Measurements from ENCODE around the gene HYAL2. TPM values are rescaled to one million over a fixed set of nuclear protein-coding genes. Genes with fewer than 3 reads are reported as not detected.

HYAL2 gene
- total RNA-seq, 4 donors from 2014 or later = 37.4 to 114 (median 97.2) TPM

DNA sequence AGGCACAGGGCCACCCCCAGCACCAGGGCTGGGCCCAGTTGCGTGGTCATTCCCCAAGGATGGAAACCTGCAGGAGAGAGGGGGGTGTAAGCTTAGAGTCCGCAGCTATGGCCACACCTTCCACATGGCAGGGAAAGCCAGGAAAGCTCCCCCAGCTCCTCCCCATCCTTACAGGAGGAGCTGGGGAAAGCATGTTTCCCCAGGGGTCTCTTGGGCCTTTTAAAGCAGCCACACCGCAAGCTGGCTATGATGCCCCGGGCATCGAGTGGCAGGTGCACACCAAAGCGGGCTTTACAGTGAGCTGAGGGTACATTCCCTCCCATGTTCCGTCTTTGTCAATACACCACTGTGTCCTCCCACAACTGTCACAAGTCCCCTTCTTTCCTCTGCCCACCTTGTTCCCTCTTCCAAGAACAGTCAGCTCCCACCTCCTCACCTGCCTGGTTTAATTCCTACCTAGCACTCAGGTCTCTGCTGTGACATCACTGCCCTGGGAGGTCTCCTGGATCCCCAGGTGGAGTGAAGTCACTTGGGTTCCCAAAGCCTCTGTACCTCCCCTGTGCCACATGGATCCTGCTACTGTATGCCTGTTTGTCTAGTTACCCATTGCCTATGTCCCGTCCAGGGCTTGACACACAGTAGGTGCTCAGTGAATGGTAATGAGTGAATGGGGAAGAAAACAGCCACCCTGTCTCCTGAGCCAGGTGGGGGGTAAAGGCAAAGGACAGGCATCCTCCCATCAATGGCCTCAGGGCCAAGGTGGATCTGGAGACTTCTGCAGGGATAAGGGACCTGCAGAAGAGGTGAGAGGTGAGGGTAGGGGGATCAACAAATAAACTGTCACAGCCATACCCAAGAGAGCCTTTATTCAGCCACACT, 26.8 kb downstream of the HYAL2 start:
- WGBS = 82% methylated on average over 6 of the region's 8 CpGs
- H3K27ac ChIP-seq (replicated peaks in 1 of 4) = no peak overlapping the region
- peaks cover 40 to 55% (median 47%) of the 10 kb centered on the region in 4 donors for H3K4me1 ChIP-seq
- H3K36me3 ChIP-seq = peaks cover 0 to 9% (median 0%) of the 10 kb centered on the region in 4 donors
- intact Hi-C loops (cut with DNase I) = no loop called here
- no peak overlapping the region for H3K4me3 ChIP-seq
- no peak for TF ChIP-seq EP300 (IDR thresholded peaks at IDR 0.05)
- no peak for TF ChIP-seq POLR2AphosphoS5 (IDR thresholded peaks at IDR 0.05)
- no peak for TF ChIP-seq POLR2A (IDR thresholded peaks at IDR 0.05; ENCODE audit: low read depth)
- TF ChIP-seq, protein P1, sequence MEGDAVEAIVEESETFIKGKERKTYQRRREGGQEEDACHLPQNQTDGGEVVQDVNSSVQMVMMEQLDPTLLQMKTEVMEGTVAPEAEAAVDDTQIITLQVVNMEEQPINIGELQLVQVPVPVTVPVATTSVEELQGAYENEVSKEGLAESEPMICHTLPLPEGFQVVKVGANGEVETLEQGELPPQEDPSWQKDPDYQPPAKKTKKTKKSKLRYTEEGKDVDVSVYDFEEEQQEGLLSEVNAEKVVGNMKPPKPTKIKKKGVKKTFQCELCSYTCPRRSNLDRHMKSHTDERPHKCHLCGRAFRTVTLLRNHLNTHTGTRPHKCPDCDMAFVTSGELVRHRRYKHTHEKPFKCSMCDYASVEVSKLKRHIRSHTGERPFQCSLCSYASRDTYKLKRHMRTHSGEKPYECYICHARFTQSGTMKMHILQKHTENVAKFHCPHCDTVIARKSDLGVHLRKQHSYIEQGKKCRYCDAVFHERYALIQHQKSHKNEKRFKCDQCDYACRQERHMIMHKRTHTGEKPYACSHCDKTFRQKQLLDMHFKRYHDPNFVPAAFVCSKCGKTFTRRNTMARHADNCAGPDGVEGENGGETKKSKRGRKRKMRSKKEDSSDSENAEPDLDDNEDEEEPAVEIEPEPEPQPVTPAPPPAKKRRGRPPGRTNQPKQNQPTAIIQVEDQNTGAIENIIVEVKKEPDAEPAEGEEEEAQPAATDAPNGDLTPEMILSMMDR (IDR thresholded peaks at IDR 0.05) = no peak
- H3K27me3 ChIP-seq = no peaks in the 10 kb centered on the region
- no peak for DNase-seq (ENCODE audit: extremely low spot score)
- no peaks in the 10 kb centered on the region for H3K9me3 ChIP-seq

DNA sequence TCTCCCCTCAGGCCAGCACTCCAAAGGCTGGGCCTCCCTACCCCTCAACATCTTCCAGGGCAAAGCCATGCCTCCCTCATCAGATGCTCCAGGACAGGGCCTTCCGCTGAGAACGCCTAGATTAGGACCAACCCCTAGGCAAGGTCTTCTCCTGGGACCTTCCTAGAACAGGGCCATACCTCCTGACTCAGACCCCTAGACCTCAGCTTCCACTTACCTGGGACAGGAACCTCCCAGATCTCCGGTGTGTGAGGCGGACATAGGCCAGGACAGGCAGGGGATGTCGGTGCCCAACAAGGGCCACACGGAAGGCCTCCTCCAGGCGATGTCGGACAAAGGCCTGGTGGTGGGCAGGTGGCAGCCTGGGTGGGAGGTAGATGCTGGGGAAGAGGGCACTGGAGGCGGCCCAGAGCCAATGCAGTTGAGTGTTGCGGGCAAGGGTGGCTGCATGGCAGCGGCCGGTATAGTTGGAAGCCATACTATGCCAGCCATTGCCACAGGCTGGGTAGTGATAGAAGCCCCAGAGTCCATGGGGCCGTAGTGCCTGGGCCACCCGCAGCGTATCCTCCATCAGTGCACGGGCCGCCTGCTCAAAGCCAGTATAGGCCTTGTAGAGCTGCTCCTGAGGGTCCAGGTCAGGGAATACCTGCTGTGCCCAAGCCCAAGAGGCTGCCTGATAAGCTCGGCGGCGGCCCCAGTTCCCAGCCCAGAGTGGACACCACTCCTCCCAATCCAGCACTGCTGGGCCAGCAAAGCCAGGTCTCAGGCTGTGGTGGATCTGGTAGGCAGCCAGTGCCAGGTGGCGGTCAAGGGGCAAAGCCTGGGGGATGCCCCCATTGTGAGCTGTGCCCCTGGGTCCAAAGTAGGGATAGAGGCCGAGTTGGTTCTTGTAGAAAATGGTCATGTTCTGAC, 27.8 kb downstream of the HYAL2 start:
- H3K4me1 ChIP-seq = peaks cover 33 to 55% (median 44%) of the 10 kb centered on the region in 4 donors
- peaks cover 8 to 17% (median 9%) of the 10 kb centered on the region in 4 donors for H3K36me3 ChIP-seq
- 92% methylated on average over 22 of the region's 22 CpGs for WGBS
- DNase-seq (ENCODE audit: extremely low spot score) = no peak
- no peak overlapping the region for H3K4me3 ChIP-seq
- TF ChIP-seq, protein P1 (IDR thresholded peaks at IDR 0.05) = no peak
- TF ChIP-seq POLR2AphosphoS5 (IDR thresholded peaks at IDR 0.05) (no peak), EP300 (IDR thresholded peaks at IDR 0.05) (no peak), POLR2A (IDR thresholded peaks at IDR 0.05; ENCODE audit: low read depth) (no peak)
- no peaks in the 10 kb centered on the region for H3K27me3 ChIP-seq
- intact Hi-C loops (cut with DNase I) = no loop called here
- H3K27ac ChIP-seq (replicated peaks in 1 of 4) = no peak overlapping the region
- H3K9me3 ChIP-seq = no peaks in the 10 kb centered on the region

DNA sequence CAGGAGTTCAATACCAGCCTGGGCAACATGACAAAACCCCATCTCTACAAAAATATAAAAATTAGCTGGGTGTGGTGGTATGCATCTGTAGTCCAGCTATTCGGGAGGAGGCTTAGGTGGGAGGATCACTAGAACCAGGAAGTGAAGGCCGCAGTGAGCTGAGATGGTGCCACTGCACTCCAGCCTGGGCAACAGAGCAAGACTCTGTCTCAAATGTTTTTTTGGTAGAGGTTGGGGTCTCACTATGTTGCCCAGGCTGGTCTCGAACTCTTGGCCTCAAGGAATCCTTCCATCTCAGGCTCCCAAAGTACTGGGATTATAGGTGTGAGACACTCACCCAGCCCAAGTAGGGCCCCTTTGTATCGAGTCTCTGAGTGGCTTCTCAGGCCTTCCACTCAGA, 28.5 kb downstream of the HYAL2 start:
- no peak overlapping the region for H3K27ac ChIP-seq (replicated peaks in 1 of 4)

GRCh38 chr3:50293079-50293801, 29.3 kb downstream of the HYAL2 start:
- Histone ChIP-seq H3K27me3 (no peaks in the 10 kb centered on the region), H3K9me3 (no peaks in the 10 kb centered on the region), H3K4me1 (peaks cover 25 to 46% (median 34%) of the 10 kb centered on the region in 4 donors), H3K4me3 (peak overlapping the region; percentile 82 to 99 (median 94)), H3K27ac (replicated peaks in 1 of 4) (peak overlapping the region; percentile 87 to 95 (median 92)), H3K36me3 (peaks cover 23 to 32% (median 24%) of the 10 kb centered on the region in 4 donors)
- TF ChIP-seq POLR2AphosphoS5 (IDR thresholded peaks at IDR 0.05) (no peak), EP300 (IDR thresholded peaks at IDR 0.05) (no peak), POLR2A (IDR thresholded peaks at IDR 0.05; ENCODE audit: low read depth) (no peak)
- TF ChIP-seq, protein P1 (IDR thresholded peaks at IDR 0.05) = no peak
- 72% methylated on average over 10 of the region's 12 CpGs for WGBS
- DNase-seq (ENCODE audit: extremely low spot score) = no peak
- intact Hi-C loops (cut with DNase I) = no loop called here

More for the DNA sequence above, 28.5 kb downstream of the HYAL2 start:
- peaks cover 14 to 24% (median 15%) of the 10 kb centered on the region in 4 donors for H3K36me3 ChIP-seq
- DNase-seq (ENCODE audit: extremely low spot score) = no peak
- H3K4me3 ChIP-seq = no peak overlapping the region
- no peaks in the 10 kb centered on the region for H3K9me3 ChIP-seq
- WGBS = 100% methylated on average over 4 of the region's 4 CpGs
- intact Hi-C loops (cut with DNase I) = no loop called here
- H3K4me1 ChIP-seq = peaks cover 32 to 54% (median 42%) of the 10 kb centered on the region in 4 donors
- TF ChIP-seq POLR2AphosphoS5 (IDR thresholded peaks at IDR 0.05) (no peak), POLR2A (IDR thresholded peaks at IDR 0.05; ENCODE audit: low read depth) (no peak)
- TF ChIP-seq, protein P1 (IDR thresholded peaks at IDR 0.05) = no peak
- no peaks in the 10 kb centered on the region for H3K27me3 ChIP-seq
